ENCODE results near the gene NUP210L. TPM values are rescaled to one million over a fixed set of nuclear protein-coding genes. Genes with fewer than 3 reads are reported as not detected.
A peak's percentile ranks its signal among the peaks of the same experiment; 100 is the strongest.
"Not testable (repeated sequence)": the region's sequence is repeated elsewhere in the genome, so short reads cannot be mapped to it uniquely, and the experiment has no call there.

The NUP210L gene
- total RNA-seq, 5 donors from 2014 or later (not counting 1 experiment from before 2014, with no cell fraction given), result 0.10 to 0.35 (median 0.18) TPM

GRCh38 chr1:154091706-154092105 is 63.2 kb downstream of the NUP210L start:
- H3K4me3 Mint-ChIP-seq, result no peak overlapping the region
- no peaks in the 10 kb centered on the region for H3K4me1 Mint-ChIP-seq
- ATAC-seq (replicated peaks in 1 of 4) (no peak), DNase-seq (no peak)
- Histone ChIP-seq H3K36me3 (ENCODE audit: control insufficient read depth in 2 of 2, extremely low read depth in 1 of 2, insufficient read depth in 1 of 2, low read length in 1 of 2) (no peaks in the 10 kb centered on the region), H3K4me3 (ENCODE audit: control insufficient read depth in 1 of 2, extremely low read depth in 1 of 2, low read length in 1 of 2) (no peak overlapping the region), H3K27me3 (replicated peaks in 1 of 2; ENCODE audit: control insufficient read depth in 2 of 2, extremely low read depth in 1 of 2, insufficient read depth in 2 of 2, low read length in 1 of 2) (peaks cover 0 to 2% of the 10 kb centered on the region in 2 experiments), H3K27ac (ENCODE audit: low read length) (no peak overlapping the region), H3K4me1 (ENCODE audit: control insufficient read depth in 1 of 2, extremely low read depth in 1 of 2, insufficient read depth in 2 of 2, low read length in 2 of 2) (no peaks in the 10 kb centered on the region), H3K9me3 (no peaks in the 10 kb centered on the region)
- H3K27ac Mint-ChIP-seq, result no peak overlapping the region
- ChIA-PET CTCF (interaction anchor here in 1 of 2 donors (0.7 kb wide), 1 partner anchor 543 kb away, joined by 4 read pairs; no protein-coding TSS in a partner anchor), POLR2A (no interaction called here)
- no peaks in the 10 kb centered on the region for H3K36me3 Mint-ChIP-seq
- peaks cover 0 to 2% (median 0%) of the 10 kb centered on the region in 3 donors for H3K9me3 Mint-ChIP-seq
- H3K27me3 Mint-ChIP-seq, result no peaks in the 10 kb centered on the region
- WGBS (ENCODE audit: insufficient coverage), result no CpG with 5 or more reads among the region's 7 CpGs

- WGBS (ENCODE audit: insufficient coverage), result no CpG with 5 or more reads among the region's 2 CpGs
These were observed 67.3 kb downstream of the NUP210L start for GRCh38 chr1:154087574-154087973.

GRCh38 chr1:154083057-154083456 is 71.8 kb downstream of the NUP210L start:
- H3K9me3 Mint-ChIP-seq; DNase-seq; H3K36me3 Mint-ChIP-seq; H3K9me3 ChIP-seq; POLR2A ChIA-PET; H3K27me3 ChIP-seq (replicated peaks in 1 of 2; ENCODE audit: control insufficient read depth in 2 of 2, extremely low read depth in 1 of 2, insufficient read depth in 2 of 2, low read length in 1 of 2); H3K4me1 ChIP-seq (ENCODE audit: control insufficient read depth in 1 of 2, extremely low read depth in 1 of 2, insufficient read depth in 2 of 2, low read length in 2 of 2); H3K27me3 Mint-ChIP-seq; H3K4me1 Mint-ChIP-seq; H3K4me3 Mint-ChIP-seq; H3K36me3 ChIP-seq (ENCODE audit: control insufficient read depth in 2 of 2, extremely low read depth in 1 of 2, insufficient read depth in 1 of 2, low read length in 1 of 2); H3K27ac ChIP-seq (ENCODE audit: low read length); CTCF ChIA-PET; ATAC-seq (replicated peaks in 1 of 4); H3K4me3 ChIP-seq (ENCODE audit: control insufficient read depth in 1 of 2, extremely low read depth in 1 of 2, low read length in 1 of 2): not testable (repeated sequence)
- H3K27ac Mint-ChIP-seq, result peak overlapping the region in 1 of 2 donors; percentile 48
- 67% methylated on average over 5 of the region's 6 CpGs for WGBS (ENCODE audit: insufficient coverage)

More at GRCh38 chr1:154087574-154087973, 67.3 kb downstream of the NUP210L start:
- no peak overlapping the region for H3K27ac ChIP-seq (ENCODE audit: low read length)
- Mint-ChIP-seq H3K9me3 (peaks cover 0 to 7% (median 6%) of the 10 kb centered on the region in 3 donors), H3K4me1 (no peaks in the 10 kb centered on the region), H3K4me3 (no peak overlapping the region), H3K27me3 (peaks cover 0 to 2% of the 10 kb centered on the region in 2 donors), H3K27ac (no peak overlapping the region), H3K36me3 (no peaks in the 10 kb centered on the region)
- CTCF ChIA-PET, result interaction anchor here in 1 of 2 donors (0.7 kb wide), 1 partner anchor 124 kb away, joined by 3 read pairs; the partner anchor contains the start of gene SLC39A1
- no peaks in the 10 kb centered on the region for H3K36me3 ChIP-seq (ENCODE audit: control insufficient read depth in 2 of 2, extremely low read depth in 1 of 2, insufficient read depth in 1 of 2, low read length in 1 of 2)
- POLR2A ChIA-PET, result interaction anchor here in 1 of 2 donors (0.6 kb wide), 1 partner anchor 43 kb away, joined by 11 read pairs; no protein-coding TSS in a partner anchor
- no peaks in the 10 kb centered on the region for H3K4me1 ChIP-seq (ENCODE audit: control insufficient read depth in 1 of 2, extremely low read depth in 1 of 2, insufficient read depth in 2 of 2, low read length in 2 of 2)
- ATAC-seq (replicated peaks in 1 of 4) (no peak), DNase-seq (no peak)
- H3K9me3 ChIP-seq, result no peaks in the 10 kb centered on the region
- H3K27me3 ChIP-seq (replicated peaks in 1 of 2; ENCODE audit: control insufficient read depth in 2 of 2, extremely low read depth in 1 of 2, insufficient read depth in 2 of 2, low read length in 1 of 2), result peaks cover 0 to 2% of the 10 kb centered on the region in 2 experiments
- H3K4me3 ChIP-seq (ENCODE audit: control insufficient read depth in 1 of 2, extremely low read depth in 1 of 2, low read length in 1 of 2), result no peak overlapping the region

- peaks cover 0 to 9% of the 10 kb centered on the region in 2 experiments for H3K27me3 ChIP-seq (replicated peaks in 1 of 2; ENCODE audit: control insufficient read depth in 2 of 2, extremely low read depth in 1 of 2, insufficient read depth in 2 of 2, low read length in 1 of 2)
- H3K4me1 Mint-ChIP-seq, result no peaks in the 10 kb centered on the region
- no peaks in the 10 kb centered on the region for H3K36me3 ChIP-seq (ENCODE audit: control insufficient read depth in 2 of 2, extremely low read depth in 1 of 2, insufficient read depth in 1 of 2, low read length in 1 of 2)
- H3K9me3 ChIP-seq, result no peaks in the 10 kb centered on the region
- DNase-seq (no peak), ATAC-seq (replicated peaks in 1 of 4) (no peak)
- H3K4me1 ChIP-seq (ENCODE audit: control insufficient read depth in 1 of 2, extremely low read depth in 1 of 2, insufficient read depth in 2 of 2, low read length in 2 of 2), result no peaks in the 10 kb centered on the region
- no peak overlapping the region for H3K4me3 ChIP-seq (ENCODE audit: control insufficient read depth in 1 of 2, extremely low read depth in 1 of 2, low read length in 1 of 2)
- no peak overlapping the region for H3K27ac Mint-ChIP-seq
- POLR2A ChIA-PET, result interaction anchor here in 1 of 2 donors (0.6 kb wide), 1 partner anchor 521 kb away, joined by 4 read pairs; no protein-coding TSS in a partner anchor
- peaks cover 4 to 10% (median 8%) of the 10 kb centered on the region in 3 donors for H3K9me3 Mint-ChIP-seq
- no peak overlapping the region for H3K4me3 Mint-ChIP-seq
- H3K27ac ChIP-seq (ENCODE audit: low read length), result no peak overlapping the region
- H3K36me3 Mint-ChIP-seq, result peaks cover 3% of the 10 kb centered on the region
- CTCF ChIA-PET, result interaction anchor here in 1 of 2 donors (0.6 kb wide), 1 partner anchor 296 kb away, joined by 3 read pairs; no protein-coding TSS in a partner anchor
- H3K27me3 Mint-ChIP-seq, result peaks cover 3 to 5% of the 10 kb centered on the region in 2 donors
- no CpG with 5 or more reads among the region's 6 CpGs for WGBS (ENCODE audit: insufficient coverage)
These were observed 73.3 kb downstream of the NUP210L start for GRCh38 chr1:154081386-154082126.

- CTCF ChIA-PET, result no interaction called here
- H3K4me1 ChIP-seq (ENCODE audit: control insufficient read depth in 1 of 2, extremely low read depth in 1 of 2, insufficient read depth in 2 of 2, low read length in 2 of 2), result no peaks in the 10 kb centered on the region
- H3K4me1 Mint-ChIP-seq, result no peaks in the 10 kb centered on the region
- no peak overlapping the region for H3K4me3 ChIP-seq (ENCODE audit: control insufficient read depth in 1 of 2, extremely low read depth in 1 of 2, low read length in 1 of 2)
- H3K27ac ChIP-seq (ENCODE audit: low read length), result no peak overlapping the region
- POLR2A ChIA-PET, result interaction anchor here in 1 of 2 donors (0.6 kb wide), 1 partner anchor 50 kb away, joined by 6 read pairs; no protein-coding TSS in a partner anchor
- peaks cover 9 to 15% of the 10 kb centered on the region in 2 donors for H3K27me3 Mint-ChIP-seq
- WGBS (ENCODE audit: insufficient coverage), result no CpG with 5 or more reads among the region's 2 CpGs
- no peak overlapping the region for H3K4me3 Mint-ChIP-seq
- ATAC-seq (replicated peaks in 1 of 4) (no peak), DNase-seq (no peak)
- peaks cover 6 to 7% (median 6%) of the 10 kb centered on the region in 3 donors for H3K9me3 Mint-ChIP-seq
- peaks cover 0 to 13% of the 10 kb centered on the region in 2 experiments for H3K27me3 ChIP-seq (replicated peaks in 1 of 2; ENCODE audit: control insufficient read depth in 2 of 2, extremely low read depth in 1 of 2, insufficient read depth in 2 of 2, low read length in 1 of 2)
- no peaks in the 10 kb centered on the region for H3K36me3 ChIP-seq (ENCODE audit: control insufficient read depth in 2 of 2, extremely low read depth in 1 of 2, insufficient read depth in 1 of 2, low read length in 1 of 2)
- no peak overlapping the region for H3K27ac Mint-ChIP-seq
- no peaks in the 10 kb centered on the region for H3K9me3 ChIP-seq
- H3K36me3 Mint-ChIP-seq, result peaks cover 5% of the 10 kb centered on the region
These were observed 78.5 kb downstream of the NUP210L start for GRCh38 chr1:154076413-154076812.

GRCh38 chr1:154075746-154076145 is 79.1 kb downstream of the NUP210L start:
- H3K36me3 Mint-ChIP-seq, result peaks cover 5% of the 10 kb centered on the region
- peaks cover 0 to 13% of the 10 kb centered on the region in 2 experiments for H3K27me3 ChIP-seq (replicated peaks in 1 of 2; ENCODE audit: control insufficient read depth in 2 of 2, extremely low read depth in 1 of 2, insufficient read depth in 2 of 2, low read length in 1 of 2)
- no peak for DNase-seq
- ATAC-seq (replicated peaks in 1 of 4), result no peak
- no peaks in the 10 kb centered on the region for H3K36me3 ChIP-seq (ENCODE audit: control insufficient read depth in 2 of 2, extremely low read depth in 1 of 2, insufficient read depth in 1 of 2, low read length in 1 of 2)
- ChIA-PET CTCF (interaction anchor here in 1 of 2 donors (0.6 kb wide), 1 partner anchor 45 kb away, joined by 3 read pairs; no protein-coding TSS in a partner anchor), POLR2A (no interaction called here)
- H3K4me3 ChIP-seq (ENCODE audit: control insufficient read depth in 1 of 2, extremely low read depth in 1 of 2, low read length in 1 of 2), result no peak overlapping the region
- H3K9me3 Mint-ChIP-seq, result peaks cover 6 to 7% (median 6%) of the 10 kb centered on the region in 3 donors
- H3K27ac ChIP-seq (ENCODE audit: low read length), result no peak overlapping the region
- H3K4me3 Mint-ChIP-seq, result no peak overlapping the region
- no peak overlapping the region for H3K27ac Mint-ChIP-seq
- WGBS (ENCODE audit: insufficient coverage), result no CpG with 5 or more reads among the region's 2 CpGs
- H3K27me3 Mint-ChIP-seq, result peaks cover 9 to 17% of the 10 kb centered on the region in 2 donors
- H3K4me1 Mint-ChIP-seq, result no peaks in the 10 kb centered on the region
- no peaks in the 10 kb centered on the region for H3K9me3 ChIP-seq
- H3K4me1 ChIP-seq (ENCODE audit: control insufficient read depth in 1 of 2, extremely low read depth in 1 of 2, insufficient read depth in 2 of 2, low read length in 2 of 2), result no peaks in the 10 kb centered on the region

All from T-cell (primary cell).